Bronchial epithelial cell (primary cell): ENCODE data around the gene RAVER2. TPM values are rescaled to one million over a fixed set of nuclear protein-coding genes. Genes with fewer than 3 reads are reported as not detected.
A peak's percentile ranks its signal among the peaks of the same experiment; 100 is the strongest.

Source experiments
- DNase-seq: peaks from one replicate; pipeline ENCODE4 v3.0.0-alpha.2; 2010; ENCODE audit warnings: low read depth
- FAIRE-seq: peaks from 2 replicates; lab custom pipeline; 2011; peaks lifted over from hg19 to GRCh38; lab: Jason Lieb, UNC
- H3K27me3 ChIP-seq: 2 replicates; pipeline ENCODE4 v1.5.1; 2011; ENCODE audit warnings: low read length; ENCODE audit not compliant: control insufficient read depth, insufficient read depth
- H3K36me3 ChIP-seq: 2 replicates; pipeline ENCODE4 v1.5.1; 2011; ENCODE audit warnings: low read length; ENCODE audit not compliant: control insufficient read depth, insufficient read depth
- H3K4me3 ChIP-seq: 2 replicates; pipeline ENCODE4 v1.5.1; 2011; ENCODE audit warnings: mild to moderate bottlenecking, low read depth, low read length, control low read depth
- CTCF ChIP-seq: IDR thresholded peaks from 2 replicates; pipeline ENCODE4 v1.5.1; 2011; ENCODE audit warnings: mild to moderate bottlenecking, moderate library complexity, low read length, control low read depth, inconsistent platforms; ENCODE audit not compliant: insufficient read depth, severe bottlenecking
- total RNA-seq: library from RNA; depleted of rRNA; stranded (reverse); fragments of >200 nt; gene quantifications from 2 replicates; pipeline ENCODE4 v1.2.1, GENCODE V29; 2014

RAVER2 gene
- total RNA-seq, 1 donor from 2014 or later = 5.3 TPM

DNA sequence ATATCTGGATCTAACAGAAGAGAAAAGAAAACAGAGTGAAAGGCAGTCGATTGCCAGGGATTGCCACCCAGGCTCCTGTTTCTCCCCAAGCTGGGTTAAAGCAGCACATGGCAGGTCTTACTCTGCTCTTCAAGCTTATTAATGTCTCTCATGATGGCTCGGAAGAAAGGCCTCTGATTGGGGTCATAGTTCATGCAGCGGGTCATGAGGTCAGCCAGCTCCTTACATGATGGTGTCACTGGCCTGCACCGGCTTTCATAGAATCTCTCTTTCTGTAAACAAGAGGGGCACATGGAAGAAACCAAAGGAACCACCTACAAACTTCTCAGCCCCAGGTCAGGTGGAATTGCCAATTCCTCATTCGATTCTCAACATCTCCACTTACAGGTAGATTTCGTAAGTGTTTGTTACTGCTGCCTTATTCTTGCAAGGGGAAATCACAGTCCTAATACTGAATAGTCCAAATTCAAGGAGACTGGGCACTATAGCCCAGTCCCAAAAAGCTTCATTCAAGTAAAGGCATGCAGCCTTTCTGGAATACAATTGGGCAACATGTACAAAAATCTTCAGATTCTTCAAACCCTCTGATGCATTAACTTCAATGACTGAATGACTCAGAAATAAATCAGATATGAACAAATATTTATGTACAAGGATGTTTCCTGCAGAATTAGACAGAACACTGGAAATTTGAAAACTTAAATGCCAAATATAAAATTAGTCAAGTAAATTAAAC is 96.6 kb downstream of the RAVER2 start:
- no peak for TF ChIP-seq CTCF
- Histone ChIP-seq H3K4me3 (no peak overlapping the region), H3K36me3 (peaks cover 29% of the 10 kb centered on the region), H3K27me3 (no peaks in the 10 kb centered on the region)
- peak; percentile 83 for FAIRE-seq
- DNase-seq = peak; percentile 73

DNA sequence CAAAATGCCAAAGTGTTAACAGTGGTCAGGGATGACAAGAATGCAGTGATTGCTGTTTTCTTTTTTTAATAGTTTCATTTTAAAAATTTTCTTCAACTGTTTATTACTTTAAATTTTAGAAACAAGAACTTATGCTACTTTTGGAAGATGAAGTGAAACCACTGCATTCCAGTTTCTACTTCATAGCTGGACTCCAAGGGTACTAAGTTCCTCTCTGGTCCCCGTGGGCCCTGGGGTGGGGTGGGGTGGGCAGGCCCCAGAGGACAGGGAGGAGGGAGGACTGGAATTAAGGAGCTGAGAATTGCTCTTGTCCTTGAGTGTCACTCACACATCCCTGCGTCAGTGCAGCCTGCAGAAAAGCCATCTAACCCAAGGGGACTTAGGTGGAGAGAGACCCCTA is 97.3 kb downstream of the RAVER2 start:
- FAIRE-seq (no peak), DNase-seq (no peak)
- H3K36me3 ChIP-seq = peaks cover 28% of the 10 kb centered on the region
- H3K27me3 ChIP-seq = no peaks in the 10 kb centered on the region
- H3K4me3 ChIP-seq = no peak overlapping the region
- TF ChIP-seq CTCF = no peak

GRCh38 chr1:64843675-64844074 is 98.8 kb downstream of the RAVER2 start:
- no peak overlapping the region for H3K4me3 ChIP-seq
- DNase-seq (no peak), FAIRE-seq (no peak)
- H3K27me3 ChIP-seq = no peaks in the 10 kb centered on the region
- no peak for TF ChIP-seq CTCF
- H3K36me3 ChIP-seq = peaks cover 23% of the 10 kb centered on the region

- H3K27me3 ChIP-seq = no peaks in the 10 kb centered on the region
- no peak for DNase-seq
- peaks cover 23% of the 10 kb centered on the region for H3K36me3 ChIP-seq
- H3K4me3 ChIP-seq = no peak overlapping the region
- no peak for FAIRE-seq
- no peak for TF ChIP-seq CTCF
Measured at GRCh38 chr1:64844175-64844574, 99.3 kb downstream of the RAVER2 start.

- TF ChIP-seq CTCF = no peak
- Histone ChIP-seq H3K36me3 (peaks cover 20% of the 10 kb centered on the region), H3K27me3 (no peaks in the 10 kb centered on the region), H3K4me3 (no peak overlapping the region)
- no peak for FAIRE-seq
- no peak for DNase-seq
Measured at GRCh38 chr1:64844609-64845008, 99.7 kb downstream of the RAVER2 start.
